ENCODE results near the gene SERPINB6.
A peak's percentile ranks its signal among the peaks of the same experiment; 100 is the strongest.
"Not testable (repeated sequence)": the region's sequence is repeated elsewhere in the genome, so short reads cannot be mapped to it uniquely, and the experiment has no call there.

SERPINB6 gene

DNA sequence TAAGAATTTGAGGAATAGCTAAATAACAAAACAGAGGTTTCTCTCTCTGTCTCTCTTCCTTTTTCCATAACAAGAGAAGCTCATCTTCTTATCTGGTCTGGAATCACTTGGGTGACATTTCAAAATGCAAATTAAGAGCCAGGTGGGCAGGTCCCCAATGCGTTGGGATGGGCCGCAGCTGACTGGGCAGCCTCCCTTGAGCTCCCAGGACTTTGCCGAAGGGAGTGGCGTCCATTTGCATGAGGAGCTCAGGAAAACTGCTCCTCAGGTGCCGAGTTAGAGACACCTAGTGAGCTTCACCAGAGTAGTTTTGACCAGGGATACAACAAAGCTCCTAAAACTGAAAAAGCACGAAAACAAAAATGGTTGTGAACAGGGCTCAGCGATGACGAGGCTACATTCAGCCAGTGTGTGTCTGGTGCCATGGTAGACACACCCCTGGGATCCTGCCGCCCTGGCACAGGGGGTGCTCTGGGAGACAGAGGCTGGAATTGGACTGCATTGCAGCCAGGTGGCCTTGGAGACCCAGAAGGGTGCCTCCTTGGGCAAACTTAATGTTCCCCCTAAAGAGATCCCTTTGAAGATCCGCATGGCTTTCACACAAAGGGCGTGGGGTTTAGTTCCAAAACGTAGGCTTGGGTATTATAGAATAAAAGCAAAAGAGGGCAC lies 13.5 kb upstream of the SERPINB6 start:
- Histone ChIP-seq H3K4me1 (ENCODE audit: control insufficient read depth, insufficient read depth, low read length) (peaks cover 32% of the 10 kb centered on the region), H3K9me3 (replicated peaks; ENCODE audit: low read length) (no peaks in the 10 kb centered on the region), H3K9ac (ENCODE audit: low read depth, low read length) (no peak overlapping the region), H3K4me2 (ENCODE audit: low read length) (no peak overlapping the region), H3K27me3 (ENCODE audit: control insufficient read depth, insufficient read depth, low read length) (no peaks in the 10 kb centered on the region), H3K36me3 (ENCODE audit: insufficient read depth, low read length) (no peaks in the 10 kb centered on the region), H3K4me3 (ENCODE audit: low read length) (no peak overlapping the region)

DNA sequence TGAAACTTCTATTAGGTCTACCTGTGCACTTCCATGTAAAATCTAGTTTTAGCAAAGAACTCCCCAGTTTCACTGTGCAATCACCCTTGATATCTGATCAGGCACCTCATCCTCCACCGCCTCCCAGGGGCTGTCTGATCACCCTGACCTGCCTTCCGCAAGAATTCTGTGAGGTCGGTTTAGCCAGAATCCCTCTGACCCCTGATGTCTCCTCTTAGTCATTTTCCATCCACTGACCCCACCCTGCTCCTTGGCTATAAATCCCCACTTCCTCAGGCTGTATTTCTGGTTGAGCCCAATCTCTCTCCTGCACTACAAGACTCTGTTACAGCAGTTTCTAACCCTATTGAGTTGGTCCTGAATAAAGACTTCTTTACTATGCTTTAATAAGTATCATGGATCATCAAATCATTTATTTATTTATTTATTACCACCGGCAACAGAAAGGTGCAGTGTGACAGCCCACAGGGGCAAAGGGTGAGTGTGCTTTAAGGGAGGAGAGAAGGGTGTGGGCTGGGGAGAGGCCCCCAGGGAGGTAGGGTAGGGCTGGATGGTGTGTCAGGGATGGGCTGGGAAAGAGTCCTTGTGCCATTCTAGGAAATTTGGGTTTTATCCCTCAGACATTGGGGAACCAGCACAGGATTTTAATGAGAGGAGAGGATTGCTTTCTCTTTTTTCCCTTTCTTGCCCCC lies 11.2 kb upstream of the SERPINB6 start:
- Histone ChIP-seq H3K9me3 (replicated peaks; ENCODE audit: low read length) (no peaks in the 10 kb centered on the region), H3K36me3 (ENCODE audit: insufficient read depth, low read length) (no peaks in the 10 kb centered on the region), H3K4me3 (ENCODE audit: low read length) (no peak overlapping the region), H3K9ac (ENCODE audit: low read depth, low read length) (no peak overlapping the region), H3K4me1 (ENCODE audit: control insufficient read depth, insufficient read depth, low read length) (peaks cover 33% of the 10 kb centered on the region), H3K27me3 (ENCODE audit: control insufficient read depth, insufficient read depth, low read length) (no peaks in the 10 kb centered on the region), H3K4me2 (ENCODE audit: low read length) (no peak overlapping the region)

DNA sequence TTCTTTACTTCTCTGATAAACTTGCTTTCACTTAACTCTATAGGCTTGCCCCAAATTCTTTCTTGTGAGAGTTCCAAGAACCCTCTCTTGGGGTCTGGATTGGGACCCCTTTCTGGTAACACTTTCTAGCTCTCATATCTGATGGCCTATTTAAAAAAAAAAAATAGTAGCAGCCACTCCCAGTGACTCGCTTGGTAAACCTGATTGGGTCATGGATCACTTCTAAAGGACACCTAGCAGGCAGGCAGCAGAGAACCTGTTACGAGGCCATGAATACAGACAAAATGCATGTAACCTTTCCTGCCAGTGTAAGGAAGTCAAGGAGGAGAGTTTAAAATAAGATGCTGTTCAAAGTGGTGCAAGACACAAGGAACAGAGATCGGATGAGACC lies 9.1 kb upstream of the SERPINB6 start:
- peaks cover 40% of the 10 kb centered on the region for H3K4me1 ChIP-seq (ENCODE audit: control insufficient read depth, insufficient read depth, low read length)
- no peak overlapping the region for H3K4me3 ChIP-seq (ENCODE audit: low read length)
- H3K4me2 ChIP-seq (ENCODE audit: low read length): no peak overlapping the region
- no peak overlapping the region for H3K9ac ChIP-seq (ENCODE audit: low read depth, low read length)
- no peaks in the 10 kb centered on the region for H3K27me3 ChIP-seq (ENCODE audit: control insufficient read depth, insufficient read depth, low read length)
- no peaks in the 10 kb centered on the region for H3K9me3 ChIP-seq (replicated peaks; ENCODE audit: low read length)
- H3K36me3 ChIP-seq (ENCODE audit: insufficient read depth, low read length): no peaks in the 10 kb centered on the region

DNA sequence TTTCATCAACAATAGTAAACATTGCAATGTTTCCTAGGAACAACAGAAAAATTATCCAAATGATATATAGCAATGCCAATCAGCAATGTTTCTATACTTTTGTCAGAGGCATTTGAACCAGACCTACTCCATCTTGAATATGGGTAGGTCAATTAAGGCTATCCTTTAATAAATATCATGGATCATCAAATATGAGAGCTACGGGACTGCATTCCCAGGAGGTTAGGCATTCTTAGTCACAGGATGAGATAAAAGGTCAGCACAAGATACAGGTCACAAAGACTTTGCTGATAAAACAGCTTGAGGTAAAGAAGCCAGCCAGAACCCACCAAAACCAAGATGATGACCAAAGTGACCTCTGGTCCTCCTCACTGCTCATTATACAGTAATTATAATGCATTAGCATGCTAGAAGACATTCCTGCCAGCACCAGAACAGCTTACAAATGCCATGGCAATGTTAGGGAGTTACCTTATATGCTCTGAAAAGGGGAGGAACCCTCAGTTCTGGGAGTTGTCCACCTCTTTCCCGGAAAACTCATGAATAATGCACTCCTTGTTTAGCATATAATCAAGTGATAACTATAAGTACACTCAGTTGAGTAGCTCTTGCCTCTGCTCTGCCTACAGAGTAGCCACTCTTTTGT lies 8.6 kb upstream of the SERPINB6 start:
- Histone ChIP-seq H3K9me3 (replicated peaks; ENCODE audit: low read length) (no peaks in the 10 kb centered on the region), H3K4me3 (ENCODE audit: low read length) (no peak overlapping the region), H3K4me1 (ENCODE audit: control insufficient read depth, insufficient read depth, low read length) (peaks cover 40% of the 10 kb centered on the region), H3K36me3 (ENCODE audit: insufficient read depth, low read length) (no peaks in the 10 kb centered on the region), H3K4me2 (ENCODE audit: low read length) (no peak overlapping the region), H3K27me3 (ENCODE audit: control insufficient read depth, insufficient read depth, low read length) (no peaks in the 10 kb centered on the region), H3K9ac (ENCODE audit: low read depth, low read length) (no peak overlapping the region)

DNA sequence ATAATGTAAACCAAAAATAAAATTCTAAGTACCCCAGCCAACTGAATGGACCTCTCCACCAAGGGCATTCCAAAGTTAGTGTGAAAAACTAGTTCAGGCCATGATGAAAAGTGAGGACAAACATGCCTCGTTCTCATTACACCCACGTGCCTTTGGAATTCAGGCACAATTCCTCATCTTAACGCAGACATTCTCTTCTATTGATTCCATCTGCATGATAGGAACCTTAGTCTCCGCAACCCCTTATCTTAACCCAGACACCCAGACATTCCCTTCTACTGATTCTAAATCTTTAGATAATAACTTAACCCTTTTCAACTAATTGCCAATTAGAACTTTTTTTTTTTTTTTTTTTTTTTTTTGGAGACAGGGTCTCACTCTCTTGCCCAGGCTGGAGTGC lies 7.6 kb upstream of the SERPINB6 start:
- Histone ChIP-seq H3K36me3 (ENCODE audit: insufficient read depth, low read length) (no peaks in the 10 kb centered on the region), H3K9me3 (replicated peaks; ENCODE audit: low read length) (no peaks in the 10 kb centered on the region), H3K4me2 (ENCODE audit: low read length) (no peak overlapping the region), H3K4me1 (ENCODE audit: control insufficient read depth, insufficient read depth, low read length) (peaks cover 40% of the 10 kb centered on the region), H3K27me3 (ENCODE audit: control insufficient read depth, insufficient read depth, low read length) (no peaks in the 10 kb centered on the region), H3K4me3 (ENCODE audit: low read length) (no peak overlapping the region), H3K9ac (ENCODE audit: low read depth, low read length) (no peak overlapping the region)

DNA sequence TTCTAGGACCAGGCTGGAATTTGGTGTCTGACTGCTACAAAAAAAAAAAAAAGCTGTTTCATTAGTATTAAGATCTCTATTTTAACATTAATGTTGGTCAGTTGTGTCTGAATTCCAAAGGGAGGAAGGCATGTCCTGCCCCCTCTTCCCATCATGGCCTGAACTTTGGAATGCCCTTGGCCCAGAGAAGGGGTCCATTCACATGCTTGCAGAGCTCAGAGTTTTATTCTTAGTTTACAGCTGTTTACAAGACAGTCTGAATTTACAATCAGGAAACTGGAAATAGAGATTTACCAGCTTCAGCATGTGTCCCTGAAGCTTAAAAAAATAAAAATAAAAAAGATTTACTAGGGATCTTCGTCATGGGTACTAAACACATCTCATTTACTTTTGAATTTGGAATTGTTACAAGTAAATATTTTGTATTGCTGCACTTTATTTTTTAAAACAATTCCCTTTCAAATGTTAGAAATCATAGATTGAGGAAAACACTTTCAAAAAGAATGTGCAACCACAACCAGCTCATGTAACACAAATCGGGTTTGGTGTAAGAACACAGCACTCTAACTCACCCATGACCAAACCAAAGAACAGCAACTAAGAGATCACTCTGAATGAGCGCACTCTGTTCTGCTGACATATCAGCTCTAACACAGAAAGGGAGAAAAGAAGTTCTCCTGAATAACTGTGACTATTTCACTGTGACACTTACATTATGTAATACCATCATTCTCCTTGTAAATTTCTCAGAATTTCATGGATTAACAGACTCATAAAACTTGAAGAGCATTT lies 6.6 kb upstream of the SERPINB6 start:
- no peaks in the 10 kb centered on the region for H3K27me3 ChIP-seq (ENCODE audit: control insufficient read depth, insufficient read depth, low read length)
- no peaks in the 10 kb centered on the region for H3K36me3 ChIP-seq (ENCODE audit: insufficient read depth, low read length)
- H3K4me2 ChIP-seq (ENCODE audit: low read length): no peak overlapping the region
- H3K9ac ChIP-seq (ENCODE audit: low read depth, low read length): no peak overlapping the region
- H3K9me3 ChIP-seq (replicated peaks; ENCODE audit: low read length): no peaks in the 10 kb centered on the region
- H3K4me3 ChIP-seq (ENCODE audit: low read length): no peak overlapping the region
- peaks cover 40% of the 10 kb centered on the region for H3K4me1 ChIP-seq (ENCODE audit: control insufficient read depth, insufficient read depth, low read length)

DNA sequence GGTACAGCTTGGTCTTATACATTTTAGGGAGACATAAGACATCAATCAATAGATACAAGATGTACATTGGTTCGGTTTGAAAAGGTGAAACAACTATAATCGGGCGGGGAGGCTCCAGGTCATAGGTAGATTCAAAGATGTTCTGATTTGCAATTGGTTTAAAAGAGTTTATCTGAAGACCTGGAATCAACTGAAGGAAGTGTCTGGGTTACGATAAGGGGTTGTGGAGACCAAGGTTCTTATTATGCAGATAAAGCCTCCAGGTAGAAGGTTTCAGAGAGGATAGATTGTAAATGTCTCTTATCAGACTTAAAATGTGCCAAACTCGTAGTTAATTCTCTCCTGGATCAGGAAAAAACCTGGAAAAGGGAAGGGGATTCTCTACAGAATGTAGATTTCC lies 5.9 kb upstream of the SERPINB6 start:
- no peaks in the 10 kb centered on the region for H3K9me3 ChIP-seq (replicated peaks; ENCODE audit: low read length)
- H3K4me3 ChIP-seq (ENCODE audit: low read length): no peak overlapping the region
- peaks cover 39% of the 10 kb centered on the region for H3K4me1 ChIP-seq (ENCODE audit: control insufficient read depth, insufficient read depth, low read length)
- no peaks in the 10 kb centered on the region for H3K36me3 ChIP-seq (ENCODE audit: insufficient read depth, low read length)
- H3K9ac ChIP-seq (ENCODE audit: low read depth, low read length): peak overlapping the region; percentile 30
- peak overlapping the region; percentile 70 for H3K4me2 ChIP-seq (ENCODE audit: low read length)
- no peaks in the 10 kb centered on the region for H3K27me3 ChIP-seq (ENCODE audit: control insufficient read depth, insufficient read depth, low read length)

DNA sequence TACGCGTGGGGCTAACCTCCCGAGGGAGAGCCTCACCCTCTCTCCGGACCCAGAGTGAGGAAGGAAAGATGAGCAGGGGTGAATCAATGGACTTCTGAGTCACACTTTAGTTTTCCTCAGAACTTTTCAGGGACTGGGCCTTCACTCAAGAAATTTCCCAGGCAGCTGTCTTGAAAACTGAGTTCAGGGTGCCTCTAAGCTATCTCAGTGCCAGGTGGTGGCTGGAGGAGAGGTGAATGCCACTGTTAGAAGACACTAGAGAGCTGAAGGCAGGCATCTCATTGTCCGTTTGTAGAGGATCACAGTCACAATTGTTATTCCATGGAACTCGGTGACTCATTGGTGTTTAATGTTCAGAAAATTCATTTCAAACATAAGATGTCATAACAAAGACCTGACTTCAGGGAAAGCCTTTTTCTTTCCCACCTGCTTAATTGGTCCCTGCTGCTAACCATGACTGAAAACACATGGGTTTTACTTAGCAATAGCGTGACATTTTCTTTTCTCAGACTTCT lies 5.3 kb upstream of the SERPINB6 start:
- Histone ChIP-seq H3K9me3 (replicated peaks; ENCODE audit: low read length) (no peaks in the 10 kb centered on the region), H3K27me3 (ENCODE audit: control insufficient read depth, insufficient read depth, low read length) (no peaks in the 10 kb centered on the region), H3K4me3 (ENCODE audit: low read length) (peak overlapping the region; percentile 20), H3K36me3 (ENCODE audit: insufficient read depth, low read length) (no peaks in the 10 kb centered on the region), H3K4me1 (ENCODE audit: control insufficient read depth, insufficient read depth, low read length) (peaks cover 37% of the 10 kb centered on the region), H3K4me2 (ENCODE audit: low read length) (peak overlapping the region; percentile 70), H3K9ac (ENCODE audit: low read depth, low read length) (peak overlapping the region; percentile 30)

DNA sequence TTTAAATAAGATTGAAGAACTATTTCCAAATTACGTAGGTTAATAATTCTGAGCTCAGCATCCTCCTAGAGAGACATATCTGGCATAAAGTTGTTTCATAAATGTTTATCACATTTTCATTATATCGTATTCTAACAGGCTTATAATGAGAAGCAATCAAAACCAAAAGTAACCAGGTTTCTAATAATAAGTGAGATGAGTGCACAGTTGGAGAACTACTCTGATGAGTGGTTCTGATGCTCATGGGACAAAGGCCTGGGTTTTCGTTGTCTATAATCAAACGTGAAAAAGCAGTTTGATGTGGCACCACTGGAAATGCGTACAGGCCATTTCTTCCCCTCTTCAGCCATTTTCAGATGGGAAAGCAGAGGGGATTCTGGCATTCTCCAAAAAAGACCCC lies 4.7 kb upstream of the SERPINB6 start:
- no peaks in the 10 kb centered on the region for H3K36me3 ChIP-seq (ENCODE audit: insufficient read depth, low read length)
- H3K27me3 ChIP-seq (ENCODE audit: control insufficient read depth, insufficient read depth, low read length): no peaks in the 10 kb centered on the region
- H3K9me3 ChIP-seq (replicated peaks; ENCODE audit: low read length): no peaks in the 10 kb centered on the region
- peak overlapping the region; percentile 25 for H3K4me3 ChIP-seq (ENCODE audit: low read length)
- peak overlapping the region; percentile 30 for H3K9ac ChIP-seq (ENCODE audit: low read depth, low read length)
- peaks cover 36% of the 10 kb centered on the region for H3K4me1 ChIP-seq (ENCODE audit: control insufficient read depth, insufficient read depth, low read length)
- H3K4me2 ChIP-seq (ENCODE audit: low read length): peak overlapping the region; percentile 70

DNA sequence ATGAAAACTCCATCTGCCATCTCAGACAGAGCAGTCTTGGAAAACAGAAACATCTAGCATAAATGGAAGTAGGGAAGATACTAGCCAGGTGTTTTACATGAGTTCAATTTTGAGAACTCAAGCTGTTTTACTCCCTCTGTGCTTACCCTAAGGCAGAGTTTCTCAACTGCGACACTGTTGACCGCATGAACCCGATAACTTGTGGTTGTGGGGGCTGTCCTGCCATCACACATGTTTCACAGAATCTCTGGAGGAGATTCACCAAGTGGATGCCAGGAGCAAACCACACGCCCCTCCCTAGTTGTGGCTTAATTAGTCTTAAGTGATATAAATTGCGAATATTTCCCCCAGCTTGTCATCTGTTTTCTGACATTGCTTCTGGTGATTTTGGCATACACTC lies 2.3 kb upstream of the SERPINB6 start:
- Histone ChIP-seq H3K9me3 (replicated peaks; ENCODE audit: low read length) (no peaks in the 10 kb centered on the region), H3K4me2 (ENCODE audit: low read length) (no peak overlapping the region)

DNA sequence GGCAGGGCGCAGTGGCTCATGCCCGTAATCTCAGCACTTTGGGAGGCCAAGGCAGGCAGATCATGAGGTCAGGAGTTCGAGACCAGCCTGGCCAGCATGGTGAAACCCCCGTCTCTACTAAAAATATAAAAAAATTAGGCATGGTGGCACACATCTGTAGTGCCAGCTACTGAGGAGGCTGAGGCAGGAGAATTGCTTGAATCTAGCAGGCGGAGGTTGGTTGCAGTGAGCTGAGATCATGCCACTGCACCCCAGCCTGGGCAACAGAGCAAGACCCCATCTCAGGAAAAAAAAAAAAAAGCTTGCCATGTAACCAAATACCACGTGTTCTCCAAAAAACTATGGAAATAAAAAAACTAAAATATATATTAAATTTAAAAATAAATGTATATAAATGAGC lies 1.8 kb upstream of the SERPINB6 start:
- H3K27me3 ChIP-seq (ENCODE audit: control insufficient read depth, insufficient read depth, low read length); H3K4me2 ChIP-seq (ENCODE audit: low read length); H3K9ac ChIP-seq (ENCODE audit: low read depth, low read length); H3K4me3 ChIP-seq (ENCODE audit: low read length); H3K9me3 ChIP-seq (replicated peaks; ENCODE audit: low read length); H3K36me3 ChIP-seq (ENCODE audit: insufficient read depth, low read length): not testable (repeated sequence)
- peaks cover 45% of the 10 kb centered on the region for H3K4me1 ChIP-seq (ENCODE audit: control insufficient read depth, insufficient read depth, low read length)

More for the DNA sequence above, 2.3 kb upstream of the SERPINB6 start:
- Histone ChIP-seq H3K9ac (ENCODE audit: low read depth, low read length) (no peak overlapping the region), H3K27me3 (ENCODE audit: control insufficient read depth, insufficient read depth, low read length) (no peaks in the 10 kb centered on the region), H3K4me1 (ENCODE audit: control insufficient read depth, insufficient read depth, low read length) (peaks cover 48% of the 10 kb centered on the region), H3K4me3 (ENCODE audit: low read length) (no peak overlapping the region), H3K36me3 (ENCODE audit: insufficient read depth, low read length) (no peaks in the 10 kb centered on the region)
